Epithelial cell of esophagus (primary cell): ENCODE measurements around the gene HRH1.
A peak's percentile ranks its signal among the peaks of the same experiment; 100 is the strongest.

Experiments used
- DNase-seq: peaks from one replicate; pipeline ENCODE4 v3.0.0; 2010; ENCODE audit warnings: low read depth
- H3K4me3 ChIP-seq: 2 replicates; pipeline ENCODE4 v1.5.1; 2011; ENCODE audit warnings: mild to moderate bottlenecking, low read length, control low read depth
- TF ChIP-seq, protein P1 (sequence below): IDR thresholded peaks from 2 replicates; pipeline ENCODE4 v1.5.1; 2011; ENCODE audit warnings: low read depth, mild to moderate bottlenecking, low read length, control low read depth, inconsistent platforms; ENCODE audit not compliant: insufficient read depth; ENCODE audit errors: missing control alignments

HRH1 gene

GRCh38 chr3:11143476-11143875, 10.8 kb upstream of the HRH1 start:
- TF ChIP-seq, protein P1, sequence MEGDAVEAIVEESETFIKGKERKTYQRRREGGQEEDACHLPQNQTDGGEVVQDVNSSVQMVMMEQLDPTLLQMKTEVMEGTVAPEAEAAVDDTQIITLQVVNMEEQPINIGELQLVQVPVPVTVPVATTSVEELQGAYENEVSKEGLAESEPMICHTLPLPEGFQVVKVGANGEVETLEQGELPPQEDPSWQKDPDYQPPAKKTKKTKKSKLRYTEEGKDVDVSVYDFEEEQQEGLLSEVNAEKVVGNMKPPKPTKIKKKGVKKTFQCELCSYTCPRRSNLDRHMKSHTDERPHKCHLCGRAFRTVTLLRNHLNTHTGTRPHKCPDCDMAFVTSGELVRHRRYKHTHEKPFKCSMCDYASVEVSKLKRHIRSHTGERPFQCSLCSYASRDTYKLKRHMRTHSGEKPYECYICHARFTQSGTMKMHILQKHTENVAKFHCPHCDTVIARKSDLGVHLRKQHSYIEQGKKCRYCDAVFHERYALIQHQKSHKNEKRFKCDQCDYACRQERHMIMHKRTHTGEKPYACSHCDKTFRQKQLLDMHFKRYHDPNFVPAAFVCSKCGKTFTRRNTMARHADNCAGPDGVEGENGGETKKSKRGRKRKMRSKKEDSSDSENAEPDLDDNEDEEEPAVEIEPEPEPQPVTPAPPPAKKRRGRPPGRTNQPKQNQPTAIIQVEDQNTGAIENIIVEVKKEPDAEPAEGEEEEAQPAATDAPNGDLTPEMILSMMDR: no peak
- no peak for DNase-seq

GRCh38 chr3:11144996-11145395, 9.3 kb upstream of the HRH1 start:
- TF ChIP-seq, protein P1: no peak
- DNase-seq: no peak
- H3K4me3 ChIP-seq: no peak overlapping the region

More at GRCh38 chr3:11143476-11143875, 10.8 kb upstream of the HRH1 start:
- no peak overlapping the region for H3K4me3 ChIP-seq

DNA sequence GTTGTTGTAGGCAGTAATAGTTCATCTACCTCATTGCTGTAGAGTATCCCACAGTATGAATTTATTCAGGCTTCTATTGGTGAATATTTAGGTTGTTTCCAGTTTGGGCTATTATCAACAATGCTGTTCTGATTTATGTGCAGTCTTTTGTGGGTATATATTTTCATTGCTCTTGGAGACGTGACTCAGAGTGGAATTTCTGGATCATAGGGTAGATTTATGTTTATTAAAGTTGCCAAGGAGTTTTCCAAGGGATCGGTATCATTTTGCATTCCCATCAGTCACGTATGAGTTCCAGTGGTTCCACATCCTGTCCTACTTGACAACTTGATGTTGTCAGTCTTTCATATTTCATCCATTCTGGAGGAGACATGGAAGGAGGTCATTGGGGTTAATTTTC, 8.4 kb upstream of the HRH1 start:
- DNase-seq: peak; percentile 86

GRCh38 chr3:11146773-11147660, 7.3 kb upstream of the HRH1 start:
- DNase-seq: peak; percentile 37
- H3K4me3 ChIP-seq: no peak overlapping the region
- TF ChIP-seq, protein P1: no peak

More for the DNA sequence above, 8.4 kb upstream of the HRH1 start:
- TF ChIP-seq, protein P1: no peak
- no peak overlapping the region for H3K4me3 ChIP-seq

DNA sequence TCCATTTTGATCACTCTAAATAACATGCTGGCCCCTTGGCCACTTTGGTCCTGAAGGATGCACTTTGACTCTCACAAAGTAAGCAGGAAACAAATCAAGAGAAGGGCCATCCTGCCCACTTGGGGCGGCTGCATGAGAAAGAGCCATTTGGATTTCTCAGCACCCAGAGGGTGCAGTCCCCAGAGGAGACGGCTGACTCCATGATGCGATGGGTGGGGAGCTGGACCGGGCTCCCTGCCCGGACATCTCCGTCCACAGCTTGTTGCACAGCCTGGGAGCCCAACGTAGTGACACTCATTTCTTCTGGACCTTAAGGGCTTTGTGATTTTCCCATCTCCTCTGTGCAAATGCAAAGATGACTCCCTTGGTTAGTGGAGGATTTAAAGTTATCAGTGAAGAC, 4.0 kb upstream of the HRH1 start:
- TF ChIP-seq, protein P1: no peak
- H3K4me3 ChIP-seq: no peak overlapping the region
- no peak for DNase-seq

DNA sequence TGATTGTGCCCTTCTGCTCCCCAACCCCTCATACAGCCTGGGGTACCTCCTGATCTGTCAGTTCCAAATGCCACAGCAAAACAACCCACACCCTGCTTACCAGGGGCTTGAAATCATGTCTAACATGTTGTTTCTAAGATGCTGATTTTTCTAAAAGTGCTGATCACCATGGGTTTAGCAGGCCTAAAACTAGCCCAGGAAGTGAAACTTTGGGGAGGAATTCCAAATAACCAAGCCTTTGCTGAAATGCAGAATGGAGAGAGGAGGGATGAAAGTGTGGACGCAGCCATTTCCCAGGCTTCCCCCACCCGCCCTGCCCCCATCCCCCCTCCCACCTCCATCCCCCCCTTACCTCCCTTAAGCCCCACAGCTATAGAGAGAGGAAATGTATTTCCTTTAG, 2.0 kb upstream of the HRH1 start:
- DNase-seq: no peak
- no peak overlapping the region for H3K4me3 ChIP-seq
- TF ChIP-seq, protein P1: no peak

DNA sequence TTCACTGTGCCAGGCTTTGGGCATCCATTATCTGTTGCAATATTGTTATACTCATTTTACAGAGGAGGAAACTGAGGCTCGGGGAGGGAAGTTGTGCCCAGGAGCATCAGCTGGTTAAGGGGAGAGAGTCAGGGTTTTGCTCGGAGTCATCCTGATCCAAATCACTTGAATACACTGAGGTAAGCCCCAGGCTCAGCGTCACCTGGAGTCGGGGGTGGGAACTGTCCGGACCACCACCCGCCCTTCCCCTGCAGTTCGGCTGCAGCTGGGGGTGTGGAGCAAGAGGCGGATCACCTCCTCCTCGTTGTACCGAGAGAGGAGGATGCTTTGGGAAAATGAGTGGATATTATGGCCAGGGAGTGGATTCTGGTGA, 646 bp downstream of the HRH1 start:
- DNase-seq: peak; percentile 36
- TF ChIP-seq, protein P1: no peak
- peak overlapping the region; percentile 47 for H3K4me3 ChIP-seq
